Hepatic stellate cell (primary cell): ENCODE measurements around the gene KRT33A.
"Not testable (repeated sequence)": the region's sequence is repeated elsewhere in the genome, so short reads cannot be mapped to it uniquely, and the experiment has no call there.

Source experiments
- DNase-seq: peaks from one replicate; pipeline ENCODE4 v3.0.0; 2011; ENCODE audit warnings: low spot score

The KRT33A gene

DNA sequence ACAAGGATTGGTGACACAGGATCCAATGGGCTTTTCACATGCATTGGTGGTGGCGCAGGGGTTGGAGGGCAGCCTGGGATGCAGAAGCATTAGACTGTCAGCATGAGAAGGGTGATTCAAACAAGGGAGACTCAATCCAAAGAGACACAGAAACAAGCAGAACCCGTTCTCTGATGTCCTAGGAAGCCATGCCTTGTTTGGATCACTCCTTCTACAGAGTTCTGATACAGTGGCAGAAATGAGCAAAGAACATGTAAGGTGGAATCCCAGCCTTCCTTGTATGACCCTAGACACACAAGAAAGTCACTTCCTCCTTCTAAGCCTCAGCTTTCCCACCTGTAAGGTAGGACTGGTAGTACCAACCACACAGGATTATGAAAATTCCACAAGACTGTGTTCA lies 13.3 kb upstream of the KRT33A start:
- DNase-seq, result no peak

DNA sequence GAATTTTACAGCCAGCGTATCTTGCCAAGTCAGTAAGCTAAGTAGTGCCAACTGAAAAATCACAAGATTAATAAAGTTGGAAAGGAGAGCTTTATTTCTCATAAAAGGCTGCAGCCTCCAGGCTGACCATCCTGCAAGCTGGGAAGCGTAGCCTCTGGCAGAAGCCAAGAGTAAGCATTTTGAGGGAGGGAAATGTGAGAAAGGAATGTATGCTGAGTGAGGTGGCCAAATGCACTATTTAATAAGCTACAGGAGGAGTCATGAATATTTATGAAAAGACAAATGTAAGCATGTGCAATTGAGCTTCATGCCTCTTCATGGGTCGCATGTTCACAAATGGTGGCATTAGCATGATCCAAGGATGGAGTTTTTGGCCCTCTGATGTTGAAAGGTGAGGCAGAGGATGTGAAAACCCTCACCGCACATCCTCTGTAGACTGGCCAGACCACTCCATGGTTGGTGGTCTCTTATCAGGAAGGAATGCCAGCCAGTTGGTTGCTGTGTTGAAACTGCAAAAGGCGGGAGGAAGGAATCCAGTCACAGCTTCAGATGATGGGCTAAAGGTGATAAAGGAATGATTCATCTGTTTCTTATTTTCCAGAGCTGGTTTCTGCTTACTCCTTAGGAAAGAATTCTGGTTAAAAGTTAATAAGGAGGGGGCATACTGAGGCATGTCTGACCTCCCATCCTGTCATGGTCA lies 9.8 kb upstream of the KRT33A start:
- DNase-seq, result peak; percentile 14

DNA sequence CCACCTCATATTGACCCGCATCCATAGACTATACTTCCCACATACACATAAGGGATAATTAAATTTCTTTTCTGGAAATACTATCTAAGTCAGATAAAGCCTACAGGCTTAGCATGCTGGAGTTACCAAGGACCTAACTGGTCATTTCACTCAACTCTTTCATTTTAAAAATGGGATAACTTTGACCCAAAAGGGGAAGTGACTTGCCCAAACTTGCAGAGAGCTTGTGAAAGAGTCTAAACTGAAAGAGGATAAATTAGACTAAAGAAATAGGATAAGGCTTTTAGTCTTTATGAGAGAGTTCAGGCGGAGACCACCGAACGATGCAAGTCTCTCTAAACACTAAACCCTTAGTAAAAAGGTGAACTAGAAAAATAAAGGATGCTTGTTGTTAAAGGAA lies 3.9 kb upstream of the KRT33A start:
- no peak for DNase-seq

DNA sequence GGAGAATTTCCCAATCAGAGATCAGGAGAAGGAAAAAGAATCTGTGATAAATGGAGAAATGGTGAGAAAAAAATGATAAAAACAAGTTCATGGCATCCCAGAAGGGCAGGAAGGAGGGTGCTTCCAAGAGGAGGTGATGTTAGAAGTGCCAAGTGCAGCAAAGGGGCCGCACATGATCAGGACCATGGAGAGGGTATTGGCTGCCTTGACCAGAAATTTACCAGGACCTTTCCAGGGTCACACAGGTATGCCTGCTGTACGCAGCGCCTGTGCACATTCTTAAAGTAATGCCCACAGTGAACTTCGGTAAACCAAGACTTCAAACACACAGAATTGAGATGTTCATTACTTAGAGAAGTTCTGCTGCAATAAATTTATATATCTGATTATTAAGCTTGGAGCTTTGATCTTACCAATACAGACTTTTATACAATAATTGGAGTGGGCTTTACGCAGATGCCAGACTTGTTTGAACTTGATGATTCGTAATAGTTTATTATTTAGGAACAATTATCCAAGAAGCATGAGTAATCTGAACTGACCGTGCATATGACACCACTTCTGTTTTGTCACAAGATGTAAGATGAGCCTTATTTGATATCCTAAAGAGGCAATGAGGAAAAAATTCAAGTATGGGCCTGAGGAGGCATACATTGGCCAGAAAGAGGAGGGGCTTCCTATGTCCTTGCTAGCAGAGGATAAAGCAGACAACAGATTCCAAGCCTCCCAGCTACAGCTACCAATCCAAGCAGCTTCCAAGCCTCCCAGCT lies 2.2 kb upstream of the KRT33A start:
- DNase-seq, result no peak

DNA sequence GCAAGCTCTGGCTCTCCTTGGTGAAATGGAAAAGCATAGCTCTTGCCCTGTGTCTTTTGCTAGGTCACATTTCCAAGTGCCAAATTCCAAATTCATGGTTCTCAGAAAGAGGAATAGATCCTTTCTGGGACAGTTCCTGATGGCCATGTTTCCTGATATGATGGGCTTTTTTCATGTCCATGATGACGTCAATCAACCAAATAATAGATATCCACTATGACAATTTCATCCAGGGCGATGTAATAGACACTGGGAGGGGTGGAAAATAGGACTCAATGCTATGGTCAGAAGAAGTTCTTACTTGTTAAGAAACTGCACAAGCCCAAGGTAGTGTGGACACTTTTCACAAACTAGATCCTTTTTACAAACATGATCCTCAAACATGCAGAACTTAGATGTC lies 549 bp upstream of the KRT33A start:
- DNase-seq, result no peak

DNA sequence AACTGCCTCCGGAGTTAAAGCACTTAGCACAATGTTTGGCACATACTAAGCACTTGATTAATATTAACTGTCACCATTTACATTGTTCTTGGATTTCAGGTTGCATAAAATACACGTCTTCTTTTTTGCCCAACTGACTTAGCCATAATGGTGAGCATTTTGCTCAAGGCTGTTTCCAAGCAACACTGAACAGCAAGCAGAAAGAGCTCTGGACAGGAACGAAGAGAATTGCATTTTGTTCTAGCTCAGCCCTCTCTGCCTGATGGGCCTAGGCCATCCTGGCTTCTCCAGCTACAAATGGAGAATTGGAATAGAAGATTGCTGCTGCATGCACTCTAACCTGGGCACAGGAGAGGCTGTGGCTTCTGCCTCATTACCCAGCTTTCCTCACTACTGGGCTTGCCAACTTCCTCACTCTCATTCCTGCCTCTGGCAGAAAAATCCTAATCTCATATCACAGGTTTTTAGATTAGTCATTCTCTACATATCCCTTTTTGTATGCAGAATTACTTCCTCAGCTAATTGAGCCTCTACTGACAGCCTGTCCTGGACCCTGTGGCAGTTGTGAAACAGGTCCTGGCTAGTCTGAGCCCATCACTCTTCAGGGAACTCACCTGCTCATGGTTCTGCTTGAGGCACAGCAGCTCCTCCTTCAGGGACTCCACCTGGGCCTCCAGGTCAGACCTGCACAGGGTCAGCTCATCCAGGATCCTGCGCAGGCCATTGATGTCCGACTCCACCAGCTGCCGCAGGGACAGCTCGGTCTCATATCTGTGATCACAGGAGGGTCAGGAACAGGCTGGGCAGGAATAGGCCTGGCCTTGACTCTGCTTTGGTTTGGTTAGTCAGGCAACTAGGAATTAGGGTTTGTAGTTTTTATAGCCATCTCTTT lies 2.5 kb downstream of the KRT33A start:
- no peak for DNase-seq

DNA sequence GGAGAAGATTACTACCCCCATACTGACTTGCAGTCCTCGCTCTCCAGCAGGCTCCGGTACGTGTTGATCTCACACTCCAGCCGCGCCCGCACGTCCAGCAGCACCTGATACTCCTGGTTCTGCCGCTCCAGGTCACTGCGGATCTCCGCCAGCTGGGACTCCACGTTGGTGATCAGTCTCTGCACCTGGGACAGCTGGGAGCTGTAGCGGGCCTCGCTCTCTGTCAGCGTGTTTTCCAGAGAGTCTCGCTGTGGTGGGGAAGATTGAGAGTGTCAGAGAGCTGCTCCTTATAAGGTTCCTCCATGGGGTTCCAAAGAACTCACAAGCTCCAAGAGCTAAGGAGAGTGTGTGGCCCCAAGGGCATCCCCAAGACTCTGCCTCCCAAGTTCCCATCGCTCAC lies 4.2 kb downstream of the KRT33A start:
- DNase-seq, result not testable (repeated sequence)

DNA sequence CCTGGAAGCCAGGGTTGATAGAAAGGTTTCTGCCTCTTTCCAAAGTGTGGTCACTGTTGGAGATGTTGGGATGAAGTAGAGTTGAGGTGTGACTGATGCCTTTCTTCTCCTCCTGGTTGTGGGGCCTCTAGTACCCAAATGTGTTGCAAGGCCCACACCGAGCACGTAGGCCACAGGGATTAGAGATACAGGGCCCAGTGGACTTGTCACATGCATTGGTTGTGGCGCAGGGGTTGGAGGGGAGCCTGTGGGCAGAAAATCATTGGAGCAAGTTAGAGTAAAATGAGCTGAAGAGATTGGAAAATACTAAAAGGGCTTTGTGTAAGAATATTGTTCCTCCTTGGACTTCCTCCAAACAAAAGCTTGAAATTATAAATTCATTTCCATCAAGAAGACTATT lies 4.6 kb downstream of the KRT33A start:
- DNase-seq, result no peak

DNA sequence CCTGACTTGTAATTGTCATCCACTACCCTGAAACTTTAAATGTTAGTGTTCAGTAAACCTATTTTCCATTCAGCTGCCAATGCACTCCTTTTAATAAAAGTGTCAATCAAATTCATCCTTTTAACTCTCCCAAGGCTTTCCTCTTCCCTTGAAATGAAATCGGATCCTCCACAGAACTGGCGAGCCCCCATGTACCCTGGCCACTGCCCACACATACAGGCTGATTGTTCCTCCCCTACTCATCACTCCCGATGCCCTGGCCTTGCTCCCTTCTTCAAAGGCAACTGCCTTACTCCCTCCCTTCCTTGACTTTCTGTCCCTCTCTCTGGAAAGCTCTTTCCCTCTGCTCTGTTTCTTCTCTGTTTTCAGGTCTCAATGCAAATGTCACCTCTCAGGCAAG lies 7.6 kb downstream of the KRT33A start:
- DNase-seq, result no peak

DNA sequence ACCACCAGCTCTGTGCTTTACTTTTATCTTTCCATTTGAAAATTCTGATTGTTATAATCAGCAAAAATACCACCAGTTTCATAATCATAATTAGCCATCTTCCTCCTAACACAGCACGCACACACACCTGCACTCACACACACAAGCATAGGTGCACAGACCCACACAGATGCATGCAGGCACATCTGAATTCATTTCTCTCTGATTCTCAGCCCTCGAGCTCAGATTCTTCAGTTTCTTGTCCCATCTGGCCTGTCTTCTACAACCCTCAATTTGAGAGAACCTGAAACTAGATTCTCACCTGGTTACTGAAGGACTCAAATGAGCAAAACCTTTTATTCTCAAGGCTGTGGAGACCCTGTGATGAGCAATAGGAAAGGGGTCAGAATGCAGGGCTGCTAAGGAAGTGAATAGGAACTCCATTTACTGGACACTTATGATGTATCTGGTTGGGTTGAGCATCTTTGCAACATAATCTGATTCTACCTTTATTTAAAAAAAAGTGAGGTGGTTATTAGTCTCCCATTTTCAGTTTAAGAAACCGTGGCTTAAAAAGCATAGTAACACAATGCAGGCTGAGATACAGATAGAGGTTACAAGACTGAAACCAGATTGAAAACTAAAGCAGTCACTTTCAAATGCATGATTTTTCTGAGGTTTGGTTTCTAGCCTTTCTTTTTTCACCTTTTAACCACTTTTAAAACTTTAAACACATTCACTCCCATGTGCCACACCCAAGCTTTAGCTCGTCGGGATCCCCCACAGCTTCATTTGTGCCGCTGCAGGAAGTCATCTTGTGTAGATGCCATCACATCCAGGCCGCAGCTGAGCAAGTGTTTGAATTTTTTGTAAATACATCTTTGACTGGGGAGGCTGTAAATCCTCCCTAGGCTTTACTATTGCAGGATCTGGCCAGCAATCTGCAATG lies 9.4 kb downstream of the KRT33A start:
- DNase-seq, result no peak

DNA sequence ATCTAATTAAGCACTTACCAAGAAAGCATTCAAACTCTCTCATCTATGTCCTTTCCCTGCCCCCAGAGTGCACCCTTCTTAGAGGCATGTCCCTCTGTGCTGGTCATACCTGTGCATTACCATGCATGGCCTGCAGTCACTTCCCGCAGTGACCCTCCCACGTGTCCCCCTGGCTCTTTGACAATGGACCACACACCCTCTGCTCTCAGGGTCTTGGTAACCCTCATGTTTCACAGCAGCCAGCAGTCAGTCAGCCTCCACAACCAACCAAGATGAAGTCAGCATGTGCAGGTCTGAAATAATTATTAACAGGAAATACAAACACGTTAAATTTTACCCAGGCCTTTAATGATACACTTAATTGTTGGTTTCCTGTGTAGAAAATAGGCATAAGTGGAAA lies 10.1 kb downstream of the KRT33A start:
- DNase-seq, result no peak

DNA sequence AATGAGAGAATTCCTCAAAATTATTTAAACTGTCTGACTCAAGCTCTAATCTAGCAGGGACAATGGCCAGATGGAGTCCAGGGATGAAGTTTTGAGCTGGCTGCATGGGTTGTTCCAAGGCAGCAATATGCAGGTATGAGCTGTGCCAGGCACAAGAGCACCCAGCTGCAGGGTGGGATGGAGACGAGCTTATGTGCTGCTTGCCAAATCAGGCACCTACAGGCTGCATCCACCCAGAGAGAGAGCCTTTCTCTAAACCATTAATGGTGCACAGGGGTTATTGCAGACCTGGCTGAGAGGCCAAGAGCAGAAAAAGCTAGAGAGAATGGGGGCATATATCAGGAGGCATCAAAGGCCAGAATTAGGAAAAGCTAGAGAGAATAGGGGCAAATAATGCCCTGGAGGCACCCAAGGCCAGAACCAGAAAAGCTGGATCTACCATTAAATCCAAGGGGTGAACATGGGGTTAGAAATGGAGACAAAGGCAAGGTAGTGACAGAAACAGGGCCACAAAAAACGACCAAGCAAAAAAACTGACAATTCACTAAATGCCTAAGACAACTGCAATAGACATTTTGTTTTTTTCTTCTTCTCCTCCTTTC lies 11.0 kb downstream of the KRT33A start:
- DNase-seq, result no peak

DNA sequence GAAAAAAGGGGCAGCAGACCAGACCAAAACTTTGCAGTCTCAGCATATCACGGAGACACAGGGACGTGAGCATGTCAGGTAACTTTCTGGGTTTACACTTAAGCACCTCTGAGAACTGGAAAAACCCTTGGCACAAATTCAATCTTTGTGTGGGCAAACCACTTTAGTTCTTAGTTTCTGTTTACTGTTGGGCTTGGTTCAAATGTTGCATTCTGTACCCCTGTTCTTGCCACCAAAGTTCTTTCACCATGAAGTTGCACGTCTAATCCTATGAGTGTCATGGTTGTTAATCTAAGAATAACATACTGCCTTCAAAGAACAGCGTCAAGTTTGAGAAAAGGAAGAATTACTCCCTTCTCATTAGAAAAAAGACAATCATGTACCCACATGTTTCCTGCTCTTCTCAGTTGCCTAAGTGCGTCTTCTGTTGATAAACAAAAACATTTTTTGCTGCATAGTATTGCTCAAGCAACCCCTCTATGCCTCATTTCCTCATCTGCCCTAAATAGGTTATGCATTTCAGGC lies 11.6 kb downstream of the KRT33A start:
- DNase-seq, result no peak

DNA sequence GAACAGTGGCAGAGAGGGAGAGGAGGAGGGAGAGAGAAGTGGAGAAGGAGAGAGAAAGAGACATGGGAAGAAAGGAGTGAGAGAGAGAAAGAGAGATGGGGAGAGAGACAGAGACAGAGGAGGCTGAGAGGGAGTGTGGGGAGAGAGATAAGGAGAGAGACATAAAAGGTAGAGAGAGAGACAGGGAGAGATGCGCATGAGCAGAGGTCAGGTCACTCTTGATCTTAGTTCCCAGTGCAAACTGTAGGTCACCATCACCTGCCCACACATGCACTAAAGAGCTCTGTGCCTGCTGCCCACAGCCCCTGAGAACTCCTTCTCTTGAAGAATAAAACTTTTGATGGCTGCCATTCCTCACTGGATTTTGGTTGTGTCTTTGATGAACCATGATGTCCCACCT lies 14.9 kb downstream of the KRT33A start:
- no peak for DNase-seq

DNA sequence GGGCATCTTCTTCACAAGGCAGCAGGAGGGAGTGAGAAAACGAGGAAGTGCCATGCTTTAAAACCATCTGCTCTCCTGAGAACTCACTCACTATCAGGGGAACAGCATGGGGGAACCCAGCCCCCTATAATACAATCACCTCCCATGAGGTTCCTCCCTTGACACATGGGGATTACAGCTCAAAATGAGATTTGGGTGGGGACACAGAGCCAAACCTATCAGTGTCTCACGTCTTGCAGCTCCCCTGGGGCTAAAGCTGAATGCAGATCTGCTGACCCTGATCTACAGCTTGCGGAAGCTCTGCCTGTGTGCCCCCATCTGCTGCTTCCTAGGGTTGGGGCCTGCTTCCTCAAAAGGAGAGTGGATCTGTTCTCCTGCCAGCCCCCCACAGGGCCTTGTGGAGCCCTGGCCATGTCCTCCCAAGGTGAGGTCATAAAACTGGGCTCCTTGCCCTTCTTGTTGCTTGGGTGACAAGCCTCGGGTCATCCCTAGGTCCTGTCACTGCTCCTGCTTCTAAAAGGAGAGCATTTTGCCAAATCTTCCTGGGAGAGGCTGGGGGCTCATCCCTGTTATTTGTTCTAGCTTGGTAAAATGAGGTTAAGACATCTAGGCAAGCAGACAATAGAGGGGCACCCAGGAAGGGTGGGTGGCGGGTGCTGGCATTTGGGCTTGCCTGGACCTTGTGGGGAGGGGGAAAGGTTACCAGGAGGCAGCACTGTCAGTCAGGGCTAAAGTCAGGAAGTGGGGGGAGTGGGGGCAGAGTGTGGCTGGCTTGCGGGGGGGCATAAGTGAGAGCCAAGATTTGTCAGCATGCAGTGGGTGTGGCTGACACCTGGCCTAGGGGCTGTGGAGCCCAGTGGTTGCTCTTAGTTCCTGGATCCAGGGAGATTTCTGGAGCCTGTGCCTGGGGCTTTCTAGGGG lies 16.0 kb downstream of the KRT33A start:
- no peak for DNase-seq

DNA sequence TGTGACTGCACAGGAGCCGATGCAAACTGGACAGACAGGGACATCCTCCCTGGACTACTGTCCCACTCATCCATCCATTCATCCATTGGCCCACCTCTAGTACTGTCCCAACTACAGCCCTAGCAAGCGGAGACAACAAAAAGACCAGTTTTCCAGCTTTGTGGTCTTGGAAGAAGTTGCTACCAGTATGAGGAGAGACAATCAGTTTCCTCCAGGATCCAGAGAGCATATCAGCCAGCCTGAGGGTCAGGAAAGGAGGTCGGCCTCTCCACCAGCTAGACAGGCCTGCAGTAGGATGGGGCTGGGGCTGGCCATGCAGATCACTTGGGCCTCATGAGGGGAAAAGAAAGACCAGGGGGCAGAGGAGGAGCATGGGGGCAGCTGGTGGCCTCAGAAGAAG lies 16.8 kb downstream of the KRT33A start:
- no peak for DNase-seq

DNA sequence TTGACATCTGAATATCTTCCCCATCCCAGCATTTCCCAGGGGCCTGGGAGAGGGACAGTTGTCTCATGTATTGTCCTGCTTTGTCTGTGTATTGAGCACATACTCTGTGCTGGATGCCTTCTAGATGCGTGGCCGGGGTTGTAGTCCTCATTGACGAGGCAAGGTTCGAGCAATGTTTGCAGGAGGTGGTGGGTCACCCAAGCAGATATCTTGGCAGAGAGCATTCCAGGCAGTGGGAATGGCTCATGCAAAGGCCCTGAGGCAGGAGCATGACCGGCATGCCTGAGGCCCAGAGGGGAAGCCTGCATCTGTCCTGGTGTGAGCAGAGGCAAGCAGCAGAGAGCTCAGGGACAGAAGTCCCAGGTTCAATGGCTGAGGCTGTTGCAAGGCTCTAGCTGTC lies 17.5 kb downstream of the KRT33A start:
- no peak for DNase-seq

DNA sequence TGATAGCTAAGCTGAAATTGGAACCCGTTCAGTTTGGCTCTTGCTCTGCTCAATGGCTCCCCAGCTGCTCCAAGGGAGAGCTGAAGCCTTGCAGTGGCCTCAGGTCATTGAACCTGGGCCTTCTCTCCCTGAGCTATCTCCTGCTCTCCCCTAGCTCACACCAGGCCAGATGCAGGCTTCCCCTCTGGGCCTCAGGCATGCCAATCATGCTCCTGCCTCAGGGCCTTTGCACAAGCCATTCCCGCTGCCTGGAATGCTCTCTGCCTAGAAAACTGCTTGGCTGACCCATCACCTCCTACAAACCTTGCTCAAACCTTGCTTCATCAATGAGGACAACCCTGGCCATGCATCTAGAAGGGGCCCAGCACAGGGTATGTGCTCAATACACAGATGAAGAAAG lies 18.4 kb downstream of the KRT33A start:
- no peak for DNase-seq

DNA sequence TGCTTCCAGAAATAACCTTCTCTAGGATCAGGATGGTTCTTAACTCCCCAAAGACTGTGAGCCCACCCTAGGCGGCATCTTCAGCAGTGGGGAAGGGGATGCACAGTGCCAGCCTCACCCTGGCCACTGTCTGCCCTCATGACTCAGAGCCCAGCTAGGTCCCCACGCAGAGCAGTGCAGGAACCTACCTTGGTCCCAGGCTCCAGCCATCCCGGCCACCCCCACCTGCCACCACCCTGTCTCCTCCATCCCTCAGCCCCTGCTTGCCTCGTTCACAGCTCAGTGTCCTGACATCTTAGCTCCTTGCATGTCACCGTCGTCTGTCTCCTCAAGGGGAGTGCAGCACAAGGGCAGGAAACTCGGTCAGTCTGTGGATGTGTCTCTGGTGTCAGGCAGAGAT lies 19.0 kb downstream of the KRT33A start:
- DNase-seq, result no peak
